Measurements from ENCODE around the gene RNF125. TPM values are rescaled to one million over a fixed set of nuclear protein-coding genes. Genes with fewer than 3 reads are reported as not detected.
"Not testable (repeated sequence)": the region's sequence is repeated elsewhere in the genome, so short reads cannot be mapped to it uniquely, and the experiment has no call there.

The RNF125 gene
- total RNA-seq, 2 experiments from 2014 or later = 35.6 to 36.0 TPM

GRCh38 chr18:32074206-32074605 is 55.6 kb downstream of the RNF125 start:
- Mint-ChIP-seq H3K27ac (no peak overlapping the region), H3K4me1 (peaks cover 33% of the 10 kb centered on the region), H3K9me3 (no peaks in the 10 kb centered on the region), H3K27me3 (no peaks in the 10 kb centered on the region), H3K4me3 (no peak overlapping the region), H3K36me3 (ENCODE audit: low read depth) (peaks cover 54% of the 10 kb centered on the region)
- ChIA-PET CTCF (interaction anchor here (0.6 to 2.3 kb wide), 3 partner anchors 16 to 23 kb away, joined by 3 to 5 read pairs (median 3); partner anchors contain the start of gene RNF138), POLR2A (no interaction called here)
- no peak for DNase-seq

GRCh38 chr18:32078845-32079244 is 60.2 kb downstream of the RNF125 start:
- no peak overlapping the region for H3K27ac Mint-ChIP-seq

GRCh38 chr18:32081881-32082280 is 63.3 kb downstream of the RNF125 start:
- DNase-seq = no peak
- peaks cover 25% of the 10 kb centered on the region for H3K36me3 Mint-ChIP-seq (ENCODE audit: low read depth)
- no peak overlapping the region for H3K4me3 Mint-ChIP-seq
- H3K9me3 Mint-ChIP-seq = no peaks in the 10 kb centered on the region
- POLR2A ChIA-PET = no interaction called here
- no peak overlapping the region for H3K27ac Mint-ChIP-seq
- H3K4me1 Mint-ChIP-seq = peaks cover 35% of the 10 kb centered on the region
- CTCF ChIA-PET = interaction anchor here (1.2 kb wide), 1 partner anchor 9 kb away, joined by 3 read pairs; no protein-coding TSS in a partner anchor
- H3K27me3 Mint-ChIP-seq = peaks cover 2% of the 10 kb centered on the region

More at GRCh38 chr18:32078845-32079244, 60.2 kb downstream of the RNF125 start:
- ChIA-PET CTCF (interaction anchor here (0.5 to 2.0 kb wide), 4 partner anchors 11 to 25 kb away, joined by 3 to 4 read pairs (median 4); no protein-coding TSS in a partner anchor), POLR2A (no interaction called here)
- no peaks in the 10 kb centered on the region for H3K27me3 Mint-ChIP-seq
- H3K4me1 Mint-ChIP-seq = peaks cover 27% of the 10 kb centered on the region
- no peaks in the 10 kb centered on the region for H3K9me3 Mint-ChIP-seq
- no peak overlapping the region for H3K4me3 Mint-ChIP-seq
- peaks cover 42% of the 10 kb centered on the region for H3K36me3 Mint-ChIP-seq (ENCODE audit: low read depth)
- DNase-seq = no peak

GRCh38 chr18:32083781-32084180 is 65.2 kb downstream of the RNF125 start:
- ChIA-PET CTCF (interaction anchor here (0.6 to 3.7 kb wide), 3 partner anchors 8 to 55 kb away, joined by 3 to 14 read pairs (median 3); no protein-coding TSS in a partner anchor), POLR2A (no interaction called here)
- H3K4me1 Mint-ChIP-seq = peaks cover 47% of the 10 kb centered on the region
- no peaks in the 10 kb centered on the region for H3K9me3 Mint-ChIP-seq
- no peak for DNase-seq
- H3K36me3 Mint-ChIP-seq (ENCODE audit: low read depth) = peaks cover 34% of the 10 kb centered on the region
- peak overlapping the region; percentile 95 for H3K27ac Mint-ChIP-seq
- peaks cover 2% of the 10 kb centered on the region for H3K27me3 Mint-ChIP-seq
- H3K4me3 Mint-ChIP-seq = no peak overlapping the region

- Mint-ChIP-seq H3K36me3 (ENCODE audit: low read depth) (peaks cover 26% of the 10 kb centered on the region), H3K4me3 (no peak overlapping the region), H3K27me3 (peaks cover 2% of the 10 kb centered on the region), H3K4me1 (peaks cover 58% of the 10 kb centered on the region), H3K27ac (no peak overlapping the region), H3K9me3 (no peaks in the 10 kb centered on the region)
- CTCF ChIA-PET = interaction anchor here (3.7 kb wide), 1 partner anchor 15 kb away, joined by 14 read pairs; no protein-coding TSS in a partner anchor
- DNase-seq = no peak
- POLR2A ChIA-PET = no interaction called here
Measured at GRCh38 chr18:32086881-32087280, 68.3 kb downstream of the RNF125 start.

GRCh38 chr18:32090831-32091230 is 72.2 kb downstream of the RNF125 start:
- CTCF ChIA-PET = interaction anchor here (1.1 to 1.6 kb wide), 3 partner anchors 12 to 28 kb away, joined by 3 to 4 read pairs (median 4); no protein-coding TSS in a partner anchor
- Mint-ChIP-seq H3K4me3 (peak overlapping the region; percentile 32), H3K27ac (peak overlapping the region; percentile 79), H3K36me3 (ENCODE audit: low read depth) (peaks cover 41% of the 10 kb centered on the region), H3K4me1 (peaks cover 52% of the 10 kb centered on the region)
- POLR2A ChIA-PET, H3K9me3 Mint-ChIP-seq, DNase-seq, H3K27me3 Mint-ChIP-seq: not testable (repeated sequence)

- peaks cover 44% of the 10 kb centered on the region for H3K36me3 Mint-ChIP-seq (ENCODE audit: low read depth)
- DNase-seq = no peak
- H3K27me3 Mint-ChIP-seq = no peaks in the 10 kb centered on the region
- H3K4me1 Mint-ChIP-seq = peaks cover 52% of the 10 kb centered on the region
- no peaks in the 10 kb centered on the region for H3K9me3 Mint-ChIP-seq
- CTCF ChIA-PET = interaction anchor here (1.0 to 1.5 kb wide), 6 partner anchors 17 to 72 kb away, joined by 3 to 5 read pairs (median 4); partner anchors contain the start of gene RNF125
- POLR2A ChIA-PET = interaction anchor here (0.6 to 1.4 kb wide), 3 partner anchors 51 to 148 kb away, joined by 3 to 13 read pairs (median 9); partner anchors contain the start of genes RNF125 and TRAPPC8
- peak overlapping the region; percentile 98 for H3K4me3 Mint-ChIP-seq
- peak overlapping the region; percentile 98 for H3K27ac Mint-ChIP-seq
Measured at GRCh38 chr18:32091325-32091723, 72.7 kb downstream of the RNF125 start.

GRCh38 chr18:32091724-32092421 is 73.2 kb downstream of the RNF125 start, which contains the start of gene RNF138:
Gene RNF138, plus strand, starts transcription at chr18:32091874. Its CDS starts 903 bp downstream, at chr18:32092777.
- ChIA-PET CTCF (interaction anchor here (0.6 to 1.5 kb wide), 8 partner anchors 8 to 205 kb away, joined by 3 to 5 read pairs (median 3); partner anchors contain the start of gene RNF125), POLR2A (interaction anchor here (0.6 to 1.4 kb wide), 4 partner anchors 51 to 149 kb away, joined by 3 to 13 read pairs (median 8); partner anchors contain the start of genes RNF125 and TRAPPC8)
- peak; percentile 87 for DNase-seq
- Mint-ChIP-seq H3K36me3 (ENCODE audit: low read depth) (peaks cover 49% of the 10 kb centered on the region), H3K4me1 (peaks cover 55% of the 10 kb centered on the region), H3K27me3 (no peaks in the 10 kb centered on the region), H3K4me3 (peak within 1 kb of the TSS; percentile 98), H3K27ac (peak within 1 kb of the TSS; percentile 98), H3K9me3 (no peaks in the 10 kb centered on the region)

- H3K4me3 Mint-ChIP-seq = peak overlapping the region; percentile 98
- H3K9me3 Mint-ChIP-seq = no peaks in the 10 kb centered on the region
- peaks cover 54% of the 10 kb centered on the region for H3K4me1 Mint-ChIP-seq
- H3K27me3 Mint-ChIP-seq = no peaks in the 10 kb centered on the region
- ChIA-PET POLR2A (interaction anchor here (0.7 to 1.4 kb wide), 3 partner anchors 63 to 74 kb away, joined by 3 to 13 read pairs (median 6); partner anchors contain the start of gene RNF125), CTCF (interaction anchor here (0.6 to 1.5 kb wide), 6 partner anchors 9 to 206 kb away, joined by 3 to 5 read pairs (median 3); partner anchors contain the start of gene RNF125)
- H3K27ac Mint-ChIP-seq = peak overlapping the region; percentile 98
- DNase-seq = peak; percentile 99
- H3K36me3 Mint-ChIP-seq (ENCODE audit: low read depth) = peaks cover 46% of the 10 kb centered on the region
Measured at GRCh38 chr18:32092422-32093101, 73.9 kb downstream of the RNF125 start.

- no peaks in the 10 kb centered on the region for H3K9me3 Mint-ChIP-seq
- H3K36me3 Mint-ChIP-seq (ENCODE audit: low read depth) = peaks cover 43% of the 10 kb centered on the region
- POLR2A ChIA-PET = interaction anchor here (1.0 kb wide), 2 partner anchors 73 to 75 kb away, joined by 3 to 4 read pairs; partner anchors contain the start of gene RNF125
- peak overlapping the region; percentile 94 for H3K27ac Mint-ChIP-seq
- CTCF ChIA-PET = interaction anchor here (1.5 kb wide), 1 partner anchor 18 kb away, joined by 5 read pairs; no protein-coding TSS in a partner anchor
- peak; percentile 56 for DNase-seq
- H3K4me1 Mint-ChIP-seq = peaks cover 53% of the 10 kb centered on the region
- no peaks in the 10 kb centered on the region for H3K27me3 Mint-ChIP-seq
- peak overlapping the region; percentile 97 for H3K4me3 Mint-ChIP-seq
Measured at GRCh38 chr18:32093102-32093511, 74.5 kb downstream of the RNF125 start.

GRCh38 chr18:32093523-32093922 is 74.9 kb downstream of the RNF125 start:
- H3K9me3 Mint-ChIP-seq = no peaks in the 10 kb centered on the region
- DNase-seq = no peak
- peak overlapping the region; percentile 97 for H3K4me3 Mint-ChIP-seq
- no peaks in the 10 kb centered on the region for H3K27me3 Mint-ChIP-seq
- ChIA-PET POLR2A (interaction anchor here (1.0 kb wide), 2 partner anchors 74 to 75 kb away, joined by 3 to 4 read pairs; partner anchors contain the start of gene RNF125), CTCF (no interaction called here)
- peak overlapping the region; percentile 94 for H3K27ac Mint-ChIP-seq
- H3K36me3 Mint-ChIP-seq (ENCODE audit: low read depth) = peaks cover 43% of the 10 kb centered on the region
- H3K4me1 Mint-ChIP-seq = peaks cover 53% of the 10 kb centered on the region

- H3K4me3 Mint-ChIP-seq = peak overlapping the region; percentile 5
- no peaks in the 10 kb centered on the region for H3K27me3 Mint-ChIP-seq
- no peak for DNase-seq
- H3K27ac Mint-ChIP-seq = peak overlapping the region; percentile 55
- peaks cover 61% of the 10 kb centered on the region for H3K4me1 Mint-ChIP-seq
- H3K9me3 Mint-ChIP-seq = no peaks in the 10 kb centered on the region
- ChIA-PET POLR2A (no interaction called here), CTCF (no interaction called here)
- peaks cover 51% of the 10 kb centered on the region for H3K36me3 Mint-ChIP-seq (ENCODE audit: low read depth)
Measured at GRCh38 chr18:32095192-32095899, 76.7 kb downstream of the RNF125 start.
